Measurements from ENCODE around the gene ADRM1.

ADRM1 gene

DNA sequence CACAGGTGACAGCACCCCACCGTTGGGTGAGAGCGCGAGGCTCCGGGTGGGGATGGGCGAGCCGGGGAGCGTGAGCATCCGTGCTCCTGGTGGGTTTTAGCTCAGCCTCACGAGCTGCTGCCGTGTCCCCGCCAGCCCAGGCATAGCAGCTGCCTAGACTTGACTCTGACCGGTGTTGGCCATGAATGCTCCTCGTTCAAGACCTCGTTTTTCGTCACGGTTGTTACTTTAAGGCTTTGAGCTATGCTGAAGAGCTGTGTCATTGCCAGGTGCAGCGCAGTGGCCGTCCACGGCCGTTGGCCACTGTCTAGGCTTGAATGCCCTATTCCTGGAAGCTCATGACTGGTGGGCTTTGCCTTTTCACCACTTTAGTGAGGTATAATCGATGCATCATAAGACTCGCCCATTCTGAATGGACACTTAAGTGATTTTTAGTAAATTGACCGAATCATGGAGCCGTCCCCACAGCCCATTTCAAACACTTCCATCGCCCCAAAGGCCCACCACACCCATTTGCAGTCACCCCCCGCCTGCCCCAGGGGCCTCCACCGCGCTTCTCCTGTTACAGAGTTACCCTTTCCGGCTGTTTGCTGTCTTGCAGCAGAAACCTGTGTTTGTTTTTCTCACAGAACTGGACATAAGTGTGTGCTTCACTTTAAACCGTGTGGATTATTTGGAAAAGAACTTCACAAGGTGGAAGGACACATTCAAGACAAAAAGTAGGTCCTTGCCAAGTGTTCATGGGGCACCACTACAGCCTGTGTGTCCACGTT lies 21.4 kb upstream of the ADRM1 start:
- peak; percentile 100 for DNase-seq

DNA sequence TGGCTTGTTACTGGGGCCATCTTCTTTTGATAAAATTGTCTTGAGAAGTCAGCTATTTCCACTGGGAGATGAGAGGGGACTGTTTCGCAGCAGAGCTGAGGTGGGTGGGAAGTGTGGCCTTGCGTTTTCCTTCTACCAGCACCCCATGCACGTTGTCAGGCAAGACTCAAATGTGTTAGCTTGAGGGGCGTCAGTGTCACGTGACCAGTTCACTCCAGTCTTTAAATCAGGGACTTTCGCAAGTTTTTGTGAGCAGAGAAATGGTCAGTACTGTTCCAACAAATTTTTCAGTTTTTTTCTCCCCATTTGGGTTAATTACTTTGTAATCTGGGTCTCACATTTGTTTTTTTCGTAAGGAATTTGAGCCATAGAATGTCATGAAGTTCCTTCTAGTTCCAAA lies 20.7 kb upstream of the ADRM1 start:
- DNase-seq, result no peak

DNA sequence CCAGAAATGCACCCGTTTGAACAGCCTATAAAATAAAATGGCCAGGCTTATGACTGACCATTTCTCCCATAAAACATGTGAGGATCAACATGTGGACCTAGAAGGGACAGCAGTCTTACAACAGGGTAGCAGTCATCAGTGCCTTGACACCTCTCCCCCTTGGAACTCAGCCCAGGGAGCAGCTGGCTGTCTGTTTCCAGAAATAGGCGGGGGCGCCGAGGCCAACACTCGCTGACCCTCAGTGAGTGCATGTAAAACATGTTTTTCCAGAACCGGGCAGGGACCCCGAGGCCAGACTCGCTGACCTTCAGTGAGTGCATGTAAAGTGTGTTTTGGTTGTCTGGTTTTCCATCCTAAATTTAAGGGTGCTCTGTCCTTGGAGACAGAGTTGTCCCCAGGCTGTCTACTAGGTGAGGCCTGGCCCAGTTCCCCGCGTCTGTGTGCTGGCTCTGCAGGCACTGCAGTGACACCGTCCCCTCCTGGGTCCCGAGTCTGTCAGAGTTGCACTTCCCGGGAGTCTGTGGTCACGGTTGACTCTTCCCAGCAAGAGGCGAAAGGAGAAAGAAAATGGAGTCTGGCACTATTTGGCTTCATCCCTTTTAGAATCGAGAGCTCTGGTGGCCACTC lies 19.8 kb upstream of the ADRM1 start:
- no peak for DNase-seq

DNA sequence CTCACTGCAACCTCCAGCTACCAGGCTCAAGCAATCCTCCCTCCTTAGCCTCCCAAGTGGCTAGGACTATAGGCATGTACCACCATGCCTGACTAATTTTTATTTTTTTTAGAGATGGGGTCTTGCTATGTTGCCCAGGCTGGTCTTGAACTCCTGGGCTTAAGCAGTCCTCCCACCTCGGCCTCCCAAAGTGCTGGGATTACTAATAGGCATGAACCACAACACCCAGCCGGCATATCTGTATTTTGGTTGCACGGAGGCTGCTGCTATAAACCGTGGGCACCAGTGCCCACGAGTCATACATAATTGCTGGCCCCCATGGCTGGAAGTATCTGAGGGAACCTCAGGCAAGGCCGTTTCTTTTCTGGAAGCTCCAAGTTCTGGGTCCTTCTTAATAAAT lies 18.3 kb upstream of the ADRM1 start:
- DNase-seq, result no peak

DNA sequence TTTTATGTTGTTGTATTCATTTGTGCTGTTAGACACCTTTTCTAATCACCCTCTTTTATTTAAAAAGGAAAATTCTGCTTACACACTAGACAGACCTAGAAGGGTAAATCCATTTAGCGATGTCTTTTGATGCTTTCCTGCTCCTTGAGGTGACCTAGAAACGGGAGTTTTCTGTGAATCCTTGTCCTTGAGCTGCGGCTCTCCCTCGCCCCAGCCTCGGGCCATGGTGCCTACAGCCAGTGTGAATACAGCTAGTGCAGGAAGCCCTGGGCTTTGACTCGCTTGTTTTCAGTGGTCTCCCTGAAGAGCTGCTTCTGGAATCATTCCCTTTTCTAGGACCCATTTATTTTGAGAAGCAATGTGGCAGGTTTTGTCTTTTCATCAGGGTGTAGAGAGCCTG lies 17.6 kb upstream of the ADRM1 start:
- DNase-seq, result no peak

DNA sequence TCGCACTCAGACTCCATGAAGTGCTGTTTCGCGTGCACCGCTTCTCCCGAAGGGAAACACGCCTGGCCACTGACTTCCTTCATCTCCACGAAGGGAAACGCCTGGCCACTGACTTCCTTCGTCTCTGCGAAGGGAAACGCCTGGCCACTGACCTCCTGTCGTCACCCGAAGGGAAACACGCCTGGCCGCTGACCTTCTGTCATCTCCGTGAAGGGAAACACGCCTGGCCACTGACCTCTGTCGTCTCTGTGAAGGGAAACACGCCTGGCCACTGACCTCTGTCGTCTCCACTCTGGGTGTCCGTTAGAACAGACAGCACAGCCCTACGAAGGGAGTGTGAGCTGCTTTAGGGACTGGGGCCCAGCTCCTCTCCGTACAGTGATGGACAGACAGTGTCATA lies 17.1 kb upstream of the ADRM1 start:
- DNase-seq, result no peak

DNA sequence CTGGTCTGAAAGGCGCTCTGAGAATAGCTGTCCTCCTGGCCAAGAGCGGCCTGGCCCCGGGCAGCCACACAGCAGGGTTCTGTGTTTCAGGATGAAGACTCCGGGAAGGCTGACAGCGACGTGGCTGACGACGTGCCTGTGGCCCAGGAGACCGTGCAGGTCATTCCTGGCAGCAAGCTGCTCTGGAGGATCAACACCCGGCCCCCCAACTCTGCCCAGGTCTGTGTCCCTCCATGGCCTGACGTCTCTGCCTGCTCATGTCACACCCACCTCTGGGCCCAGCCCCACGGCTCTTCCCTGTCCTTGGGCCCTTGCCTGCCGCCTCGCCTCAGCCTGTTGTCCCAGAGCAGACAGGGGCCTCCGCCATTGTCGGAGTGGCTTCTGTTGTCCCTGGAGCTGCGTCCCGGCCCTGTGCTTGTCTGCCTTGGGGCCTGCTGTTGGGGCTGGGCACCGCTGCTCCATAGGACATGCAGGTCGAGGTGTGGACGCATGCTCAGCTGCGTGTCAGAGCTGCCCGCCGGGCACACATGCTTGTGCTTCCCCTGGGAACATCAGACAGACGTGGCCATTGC lies 16.2 kb upstream of the ADRM1 start:
- no peak for DNase-seq

DNA sequence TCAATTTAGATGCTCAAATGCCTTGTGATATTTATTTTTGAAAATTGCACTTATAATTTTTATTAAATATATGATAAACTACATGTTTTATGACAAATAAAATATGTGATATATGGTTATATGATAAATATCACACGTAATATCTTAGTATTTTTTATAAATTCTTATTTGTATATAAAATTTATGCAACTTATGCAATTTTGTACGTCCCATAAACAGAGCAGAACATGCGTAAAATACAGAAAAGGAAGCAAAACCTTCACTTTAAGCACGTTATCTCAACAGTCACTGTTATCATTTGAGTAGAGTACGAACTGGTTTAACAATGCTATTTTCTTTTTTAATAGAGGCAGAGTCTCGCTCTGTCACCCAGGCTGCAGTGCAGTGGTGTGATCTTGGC lies 15.7 kb upstream of the ADRM1 start:
- DNase-seq, result no peak

DNA sequence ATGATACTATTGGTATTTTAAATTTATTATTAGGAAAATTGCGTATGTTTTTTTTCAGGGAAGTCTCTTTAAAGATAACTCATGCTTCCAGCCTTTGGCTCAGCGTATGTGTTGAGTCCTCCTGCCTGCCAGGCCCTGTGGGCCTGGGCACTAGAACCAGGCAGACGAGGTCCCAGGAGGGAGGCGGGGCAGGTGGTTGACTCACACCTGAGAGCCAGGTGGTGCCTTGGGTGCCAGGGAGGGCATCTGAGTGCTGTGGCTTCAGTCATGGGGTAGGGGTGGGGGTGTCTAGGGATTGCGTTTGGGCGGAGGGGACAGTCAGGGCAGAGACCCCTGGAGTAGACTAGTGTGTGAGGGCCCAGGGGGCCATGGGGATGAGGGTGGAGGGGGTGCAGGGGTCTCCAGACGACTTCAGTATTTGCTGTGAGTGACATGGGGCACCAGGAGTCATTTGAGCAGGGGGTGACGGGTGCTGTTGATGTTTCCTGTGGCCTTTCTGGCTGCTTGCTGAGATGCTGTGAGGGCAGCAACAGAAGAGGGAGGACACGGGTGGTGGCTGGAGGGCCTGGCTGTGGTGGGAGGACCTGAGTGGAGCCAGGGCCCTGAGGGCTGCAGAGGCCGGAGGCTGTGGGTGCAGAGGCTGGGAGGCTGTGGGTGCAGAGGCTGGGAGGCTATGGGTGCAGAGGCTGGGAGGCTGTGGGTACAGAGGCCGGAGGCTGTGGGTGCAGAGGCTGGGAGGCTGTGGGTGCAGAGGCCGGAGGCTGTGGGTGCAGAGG lies 14.8 kb upstream of the ADRM1 start:
- no peak for DNase-seq

DNA sequence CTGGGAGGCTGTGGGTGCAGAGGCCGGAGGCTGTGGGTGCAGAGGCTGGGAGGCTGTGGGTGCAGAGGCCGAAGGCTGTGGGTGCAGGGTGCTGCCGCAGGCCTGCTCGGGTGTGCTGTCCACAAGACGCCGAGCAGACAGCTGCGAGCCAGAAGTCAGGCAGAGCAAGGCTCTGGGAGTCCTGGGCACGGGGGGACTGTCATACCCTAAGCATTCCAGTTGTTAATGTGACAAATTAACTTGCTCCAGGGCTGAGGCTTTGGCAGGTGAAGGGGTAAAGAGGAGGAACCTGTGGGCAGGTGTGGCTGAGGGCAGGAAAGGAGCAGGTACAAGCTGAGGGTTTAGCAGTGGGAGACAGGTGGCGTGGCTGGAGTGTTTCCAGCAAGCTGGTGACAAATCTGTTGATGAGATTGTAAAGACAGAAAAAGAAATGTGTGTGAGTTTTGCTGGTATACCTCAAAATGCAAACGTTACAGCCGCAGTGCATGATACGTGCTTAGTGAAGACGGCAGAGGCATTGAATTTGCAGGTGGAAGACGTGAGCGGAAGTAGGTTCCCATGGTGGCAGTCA lies 14.2 kb upstream of the ADRM1 start:
- peak; percentile 30 for DNase-seq

DNA sequence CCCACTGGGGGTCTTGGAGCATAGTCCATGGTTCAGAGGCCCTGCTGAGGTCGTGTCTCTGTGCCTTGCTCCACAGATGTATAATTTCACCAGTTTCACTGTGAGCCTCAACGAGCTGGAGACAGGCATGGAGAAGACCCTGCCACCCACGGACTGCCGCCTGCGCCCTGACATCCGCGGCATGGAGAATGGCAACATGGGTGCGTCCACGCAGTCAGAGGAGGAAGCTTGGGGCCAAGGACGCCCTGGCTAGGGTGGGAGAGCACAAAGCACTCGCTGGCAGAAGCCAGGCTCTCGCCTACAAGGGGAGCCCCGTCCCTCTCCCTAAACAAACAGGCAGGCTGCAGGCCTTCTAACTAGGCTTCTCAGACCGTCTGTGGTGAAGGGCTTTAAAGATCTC lies 13.7 kb upstream of the ADRM1 start:
- no peak for DNase-seq

DNA sequence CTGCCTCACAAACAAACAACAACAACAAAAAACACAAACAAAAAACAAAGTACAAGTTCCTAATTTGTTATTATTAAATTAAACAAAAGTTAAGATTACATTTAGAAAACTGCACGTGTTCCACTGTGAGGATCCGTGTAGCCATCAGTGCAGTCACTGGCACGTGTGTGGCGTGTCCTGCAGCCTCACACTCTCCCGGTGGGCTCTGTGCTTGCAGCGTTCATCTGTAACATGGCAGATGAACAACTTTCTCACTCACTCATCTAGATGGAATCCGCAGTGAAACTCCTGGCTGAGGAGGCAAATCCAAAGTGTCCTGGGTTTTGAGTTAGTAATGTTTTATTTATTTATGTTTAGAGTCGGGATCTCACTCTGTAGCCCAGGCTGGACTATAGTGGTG lies 12.9 kb upstream of the ADRM1 start:
- DNase-seq, result no peak

DNA sequence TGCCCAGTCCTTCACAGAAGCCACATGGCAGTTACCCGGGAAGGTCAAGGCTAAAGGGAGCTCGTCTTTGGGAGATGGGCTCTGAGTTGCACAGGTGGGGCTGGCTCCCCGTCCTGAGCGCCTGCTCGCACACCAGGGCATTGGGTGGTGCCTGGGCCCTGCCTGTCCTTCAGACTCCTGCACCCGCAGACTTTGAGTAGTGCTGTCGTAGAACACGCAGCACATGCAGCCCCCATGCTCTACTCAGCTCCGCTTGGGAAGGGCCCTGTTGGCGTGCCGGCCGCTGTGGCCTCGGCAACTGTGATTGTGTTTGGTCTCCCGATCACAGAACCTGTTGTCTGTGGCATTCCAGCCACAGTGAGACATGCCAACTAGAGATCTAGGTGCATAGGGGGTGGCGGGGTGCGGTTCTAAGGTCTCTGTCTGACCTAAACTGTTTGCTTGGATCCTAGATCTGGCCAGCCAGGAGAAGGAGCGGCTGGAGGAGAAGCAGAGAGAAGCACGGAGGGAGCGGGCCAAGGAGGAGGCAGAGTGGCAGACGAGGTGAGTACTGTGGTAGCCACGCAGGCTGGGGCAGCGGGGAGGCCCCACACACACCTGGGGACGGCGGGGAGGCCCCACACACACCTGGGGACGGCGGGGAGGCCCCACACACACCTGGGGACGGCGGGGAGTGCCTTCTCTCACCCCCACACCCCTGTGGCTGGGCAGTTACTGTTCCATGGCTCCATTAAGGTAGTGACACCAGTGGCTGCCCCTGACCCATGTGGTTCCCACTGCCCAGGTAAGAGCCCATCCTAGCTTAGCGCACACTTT lies 11.3 kb upstream of the ADRM1 start:
- no peak for DNase-seq

DNA sequence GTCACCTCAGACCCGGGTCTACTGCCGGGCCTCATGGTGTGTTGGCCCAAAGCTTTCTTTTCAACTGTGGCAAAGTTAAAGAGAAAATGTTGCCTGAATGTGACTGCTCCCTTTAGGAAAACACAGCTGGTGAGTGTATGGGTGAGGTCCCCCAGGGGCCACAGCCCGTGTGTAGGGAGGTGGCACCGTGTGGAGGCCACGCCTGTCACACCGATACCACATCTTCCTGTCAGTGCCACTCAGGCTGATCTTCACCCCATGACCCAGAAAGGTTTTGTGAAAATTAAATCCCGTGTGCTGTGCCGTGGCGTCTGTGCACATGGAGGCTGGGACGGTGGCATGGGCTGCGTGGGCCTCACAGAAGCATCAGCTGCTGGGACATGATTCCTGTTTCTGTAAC lies 10.7 kb upstream of the ADRM1 start:
- DNase-seq, result no peak

DNA sequence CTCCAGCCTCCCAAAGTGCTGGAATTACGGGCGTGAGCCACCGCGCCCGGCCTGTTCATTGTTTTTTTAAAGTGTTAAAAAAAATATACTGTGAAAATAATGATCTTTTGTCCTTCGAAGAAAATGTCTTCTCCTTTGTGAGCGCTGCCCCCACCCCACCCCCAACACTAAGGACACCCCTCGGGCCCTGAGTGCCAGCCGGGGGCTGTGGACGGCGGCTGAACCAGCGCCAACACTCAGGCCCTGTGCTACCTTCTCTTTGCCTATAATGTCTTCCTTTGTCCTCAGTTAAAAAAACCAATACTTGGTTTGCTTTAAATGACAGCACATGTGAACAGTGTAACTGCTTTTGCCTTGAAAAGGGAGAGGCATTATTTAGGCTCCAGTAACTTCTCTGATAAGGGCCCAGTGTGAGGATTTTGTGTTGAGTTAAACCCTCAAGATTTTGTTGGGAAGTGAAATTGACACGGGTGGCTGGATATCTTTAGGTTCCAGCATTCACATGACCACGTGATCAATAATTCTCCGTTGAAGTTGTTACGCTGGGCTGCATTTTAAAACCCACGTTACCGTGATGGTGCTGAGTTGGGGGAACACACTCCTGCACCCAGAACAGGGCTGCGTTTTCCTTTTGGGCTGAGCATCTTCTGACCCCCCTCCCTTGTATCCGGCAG lies 9.5 kb upstream of the ADRM1 start:
- no peak for DNase-seq

DNA sequence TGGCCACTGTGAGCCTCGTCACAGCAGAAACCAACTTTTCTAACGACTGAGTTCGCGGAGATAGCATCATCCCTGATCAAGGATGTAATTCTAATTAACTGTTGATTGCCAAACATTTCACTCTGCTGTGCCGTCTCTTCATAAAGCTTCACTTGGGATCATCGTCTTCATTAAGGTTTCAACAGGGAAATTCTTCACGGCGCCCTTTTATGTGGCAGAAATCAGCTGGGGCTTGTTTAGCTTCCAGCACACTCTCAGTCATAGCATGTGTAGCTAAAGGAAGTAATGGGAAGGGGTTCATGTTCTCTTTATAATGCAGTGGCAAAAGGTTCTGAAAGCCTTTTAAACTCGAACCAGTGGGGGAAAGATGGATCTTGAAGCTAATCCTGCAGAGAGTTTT lies 8.9 kb upstream of the ADRM1 start:
- DNase-seq, result no peak

DNA sequence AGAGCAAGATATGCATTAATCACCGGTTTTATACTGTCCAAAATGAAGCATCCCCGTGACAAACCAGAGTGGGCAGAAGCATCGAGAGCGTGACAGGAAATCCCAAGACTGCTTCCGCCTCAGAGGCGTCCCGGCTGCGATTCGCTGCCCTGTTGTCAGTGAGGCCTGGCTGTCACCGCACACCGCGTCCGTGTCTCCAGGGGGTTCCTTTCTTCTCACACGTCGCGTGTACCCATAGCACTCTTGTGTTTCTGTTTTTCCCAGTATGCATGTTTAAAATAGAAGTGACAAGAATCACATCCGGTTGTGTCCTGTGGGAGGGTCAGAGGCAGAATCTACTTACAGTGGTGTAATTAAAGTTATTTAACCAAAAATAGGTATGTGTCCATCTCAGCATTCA lies 8.3 kb upstream of the ADRM1 start:
- DNase-seq, result no peak

DNA sequence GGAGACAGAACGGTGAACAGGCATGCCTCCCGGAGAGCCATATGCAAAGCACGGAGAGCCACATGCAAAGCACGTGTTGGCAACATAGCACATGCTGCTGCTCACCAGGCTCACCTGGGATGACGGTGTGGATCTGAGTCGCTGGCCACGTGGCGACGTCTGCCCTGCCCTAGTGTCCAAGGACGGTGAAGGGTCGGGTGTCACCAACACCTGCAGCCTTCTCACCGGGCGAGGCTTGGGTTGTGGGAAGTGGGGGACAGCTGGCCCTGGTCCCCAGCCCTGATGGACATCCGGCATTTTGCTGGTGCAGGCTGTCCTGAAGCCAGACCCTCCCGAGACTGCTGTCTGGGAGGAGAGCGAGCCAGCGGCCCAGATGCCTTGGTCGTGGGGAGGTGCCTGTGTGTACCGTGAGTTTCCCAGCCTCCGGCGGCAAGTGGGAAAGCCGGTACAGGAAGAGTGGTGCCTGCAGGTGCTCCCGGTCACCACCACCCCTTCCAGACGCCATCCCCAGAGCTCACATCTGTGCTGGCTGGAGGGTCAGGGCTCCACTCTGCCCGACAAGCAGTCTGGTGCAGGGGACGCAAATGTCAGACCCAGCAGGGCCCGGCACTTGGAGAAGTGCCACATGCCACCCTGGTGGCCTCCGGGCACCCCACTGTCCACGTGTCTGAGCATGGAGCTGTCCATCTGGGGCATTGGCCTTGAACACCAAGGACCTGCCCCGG lies 5.9 kb upstream of the ADRM1 start:
- no peak for DNase-seq

DNA sequence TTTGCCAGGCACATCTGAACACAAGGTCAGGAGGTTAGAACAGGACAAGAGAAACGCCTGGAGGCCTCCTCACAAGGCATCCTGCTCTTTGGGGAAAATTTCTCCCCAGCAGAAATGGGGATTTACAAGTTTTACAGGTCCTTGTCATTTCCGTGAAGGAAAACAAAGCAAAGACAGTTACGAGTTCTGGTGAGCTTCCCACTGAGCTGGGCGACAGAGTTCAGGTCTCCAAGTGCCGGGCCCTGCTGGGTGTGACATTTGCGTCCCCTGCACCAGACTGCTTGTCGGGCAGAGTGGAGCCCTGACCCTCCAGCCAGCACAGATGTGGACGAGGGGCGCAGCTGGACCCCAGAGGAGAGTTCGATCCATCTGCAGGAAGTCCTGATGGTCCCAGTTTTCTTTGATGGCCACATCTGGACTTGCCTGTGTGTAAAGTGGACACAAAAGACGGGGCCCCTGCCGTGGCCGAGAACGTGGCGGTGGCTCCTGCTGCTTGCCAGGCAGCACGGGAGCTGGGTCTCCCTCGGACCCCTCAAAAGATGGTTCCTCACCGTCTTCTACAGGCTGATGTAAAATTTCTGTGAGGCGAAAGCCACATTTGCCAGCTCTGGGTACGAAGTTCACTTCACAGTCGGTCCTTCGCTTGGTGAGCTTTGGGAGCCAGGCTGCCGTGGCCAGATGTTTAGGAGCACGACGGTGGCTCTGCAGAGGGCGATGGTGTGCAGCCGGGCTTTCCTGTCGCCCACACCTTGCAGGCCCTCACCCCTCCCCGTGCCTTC lies 5.2 kb upstream of the ADRM1 start:
- DNase-seq, result no peak

DNA sequence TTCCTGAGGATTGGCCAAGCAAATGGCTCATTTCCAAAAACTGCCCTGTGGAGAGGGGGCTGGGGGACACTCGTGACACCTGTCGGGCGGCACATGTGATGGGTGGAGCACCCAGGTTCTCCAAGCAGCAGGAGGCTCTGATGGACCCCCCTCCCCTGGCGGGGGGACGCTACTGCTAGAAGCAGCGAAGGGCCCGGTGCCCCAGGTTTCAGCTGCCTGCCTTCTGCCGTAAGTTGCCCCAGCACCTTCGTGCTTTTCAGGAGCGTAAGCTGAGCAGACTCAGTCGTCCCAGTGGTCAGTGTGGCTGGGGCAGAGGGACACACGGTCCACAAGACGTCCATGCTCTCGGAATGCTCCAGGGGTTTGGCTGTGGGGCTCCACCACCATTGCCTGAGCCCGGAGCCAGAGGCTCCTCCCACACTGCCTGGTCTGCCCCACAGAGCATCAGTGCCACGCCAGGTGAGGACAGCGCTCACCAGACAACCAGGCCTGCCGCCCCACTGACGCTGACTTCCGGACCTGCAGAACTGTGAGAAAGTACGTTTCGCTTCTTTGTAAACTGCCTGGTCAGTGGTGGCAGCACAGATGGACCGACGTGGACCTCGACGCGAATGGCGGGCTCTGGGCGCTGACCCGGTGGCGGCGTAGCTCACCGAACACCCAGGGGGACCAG lies 4.1 kb upstream of the ADRM1 start:
- no peak for DNase-seq

All from NCI-H187 treated with DMSO at 0.1 percent for 48 hours (cell line).